GM12878 (cell line): ENCODE measurements around the gene CHCHD3. TPM values are rescaled to one million over a fixed set of nuclear protein-coding genes. Genes with fewer than 3 reads are reported as not detected.

Source experiments
- ATAC-seq: fragments of 200-7000 bp; cut with Tn5 transposase; 3 replicates; pipeline ENCODE4 v1.9.1; 2020; ENCODE audit warnings: mild to moderate bottlenecking, moderate library complexity
- BruUV-seq: library from RNA; stranded (reverse); fragments of 400-500 nt; replicated peaks from 2 replicates; lab custom pipeline; 2021; lab: Mats Ljungman, UMichigan
- CTCF ChIA-PET: fragments of 300-600 bp; sonication (Branson Sonifier 250); formaldehyde crosslinking; extraction: SDS; loops from one replicate; lab custom pipeline; 2021; ENCODE audit warnings: inconsistent platforms; lab: Yijun Ruan, JAX
- POLR2A ChIA-PET: fragments of 350-600 bp; formaldehyde crosslinking; extraction: SDS; loops from one replicate; lab custom pipeline; 2021; ENCODE audit warnings: inconsistent platforms; lab: Charles Lee
- RAD21 ChIA-PET: fragments of 300-600 bp; sonication (Branson Sonifier 250); formaldehyde crosslinking; loops from one replicate; lab custom pipeline; 2023; ENCODE audit warnings: antibody characterized with exemption; ENCODE audit not compliant: unreplicated experiment; lab: Charles Lee
- SMC1A ChIA-PET: fragments of 300-600 bp; sonication (Branson Sonifier 250); formaldehyde crosslinking; loops from one replicate; lab custom pipeline; 2023; ENCODE audit not compliant: unreplicated experiment, uncharacterized antibody; lab: Charles Lee
- DNase-seq: peaks from one replicate; pipeline ENCODE4 v3.0.0-alpha.2; 2011; ENCODE audit warnings: low read depth, low spot score
- FAIRE-seq: peaks from 3 replicates; lab custom pipeline; 2011; peaks lifted over from hg19 to GRCh38; lab: Jason Lieb, UNC
- H2AFZ ChIP-seq: 2 replicates; pipeline ENCODE4 v1.6.0; 2011; ENCODE audit warnings: low read depth, low read length, control low read depth; ENCODE audit not compliant: control insufficient read depth
- H3K27ac ChIP-seq: 2 replicates; pipeline ENCODE4 v1.5.1; 2011; ENCODE audit warnings: control low read depth; ENCODE audit not compliant: control insufficient read depth, insufficient read depth
- H3K27me3 ChIP-seq, 2 experiments: replicated peaks in 1 of 2; 2 replicates each; pipeline versions ENCODE4 v1.6.0 to v1.6.1; 2011; ENCODE audit warnings: low read length in 1 of 2; ENCODE audit not compliant: control insufficient read depth in 2 of 2, insufficient read depth in 2 of 2
- H3K36me3 ChIP-seq, 2 experiments: 2 replicates each; pipeline ENCODE4 v1.5.1; 2011; ENCODE audit warnings: low read length in 1 of 2; ENCODE audit not compliant: control insufficient read depth in 2 of 2, insufficient read depth in 2 of 2
- H3K4me1 ChIP-seq: 2 replicates; pipeline ENCODE4 v1.6.1; 2011; ENCODE audit warnings: mild to moderate bottlenecking, low read length, moderate library complexity, mixed read lengths; ENCODE audit not compliant: control insufficient read depth, insufficient read depth
- H3K4me2 ChIP-seq: 2 replicates; pipeline ENCODE4 v1.6.0; 2011; ENCODE audit warnings: control low read depth; ENCODE audit not compliant: control insufficient read depth, insufficient read depth
- H3K4me3 ChIP-seq: fragments of 200-600 bp; sonication (generic); 2 replicates; pipeline ENCODE4 v1.5.1; 2016
- H3K79me2 ChIP-seq: 2 replicates; pipeline ENCODE4 v1.6.0; 2011; ENCODE audit warnings: low read length; ENCODE audit not compliant: control insufficient read depth, insufficient read depth
- H3K9ac ChIP-seq: 2 replicates; pipeline ENCODE4 v1.8.0; 2011; ENCODE audit warnings: low read length, control low read depth, mixed read lengths; ENCODE audit not compliant: control insufficient read depth, insufficient read depth
- H3K9me3 ChIP-seq: replicated peaks from 3 replicates; pipeline ENCODE4 v1.5.1; 2011; ENCODE audit warnings: mild to moderate bottlenecking, low read length; ENCODE audit not compliant: control insufficient read depth, insufficient read depth
- H4K20me1 ChIP-seq: 2 replicates; pipeline ENCODE4 v1.6.0; 2011; ENCODE audit not compliant: control insufficient read depth, insufficient read depth
- ATF7 ChIP-seq: fragments of 450-650 bp; IDR thresholded peaks from 2 replicates; pipeline ENCODE4 v1.6.1; 2016; ENCODE audit warnings: low read depth, mild to moderate bottlenecking
- CBX5 ChIP-seq: sonication (generic); IDR thresholded peaks from 2 replicates; pipeline ENCODE4 v1.6.1; 2016; ENCODE audit warnings: low read depth, moderate library complexity, mild to moderate bottlenecking, inconsistent platforms
- DPF2 ChIP-seq: fragments of 450-650 bp; IDR thresholded peaks from 2 replicates; pipeline ENCODE4 v1.6.1; 2017; ENCODE audit warnings: mild to moderate bottlenecking
- JUND ChIP-seq: IDR thresholded peaks from 2 replicates; pipeline ENCODE4 v1.6.1; 2012; ENCODE audit warnings: low read depth, mild to moderate bottlenecking, low read length, improper control_type of control experiment, moderate library complexity
- KDM1A ChIP-seq: fragments of 200-600 bp; sonication (generic); IDR thresholded peaks from 2 replicates; pipeline ENCODE4 v1.6.1; 2016; ENCODE audit warnings: borderline replicate concordance
- NFYA ChIP-seq: IDR thresholded peaks from 2 replicates; pipeline ENCODE4 v1.6.1; 2011; ENCODE audit warnings: low read depth, mild to moderate bottlenecking, low read length, improper control_type of control experiment, borderline replicate concordance
- PAX5 ChIP-seq: IDR thresholded peaks from 2 replicates; pipeline ENCODE4 v1.6.1; 2011; ENCODE audit warnings: low read depth, low read length, borderline replicate concordance
- RELA ChIP-seq: fragments of 450-650 bp; IDR thresholded peaks from 2 replicates; pipeline ENCODE4 v1.8.0; 2014; ENCODE audit warnings: borderline replicate concordance; ENCODE audit not compliant: partially characterized antibody
- SPI1 ChIP-seq: IDR thresholded peaks from 2 replicates; pipeline ENCODE4 v1.6.1; 2011; ENCODE audit warnings: low read depth, mild to moderate bottlenecking, low read length, moderate library complexity, borderline replicate concordance; ENCODE audit not compliant: insufficient read depth
- STAT3 ChIP-seq: IDR thresholded peaks from 2 replicates; pipeline ENCODE4 v1.6.1; 2011; ENCODE audit warnings: low read depth, low read length, improper control_type of control experiment
- ZNF274 ChIP-seq: IDR thresholded peaks from one replicate; pipeline ENCODE4 v1.8.0; 2011; ENCODE audit not compliant: insufficient read length, insufficient read depth
- WGBS: methylation state at CpG from one replicate; pipeline ENCODE4 v1.1.6; 2016; ENCODE audit warnings: low lambda C conversion rate; ENCODE audit not compliant: insufficient replicate concordance, insufficient coverage; ENCODE audit errors: missing lambda C conversion rate; 5-methylcytosine and 5-hydroxymethylcytosine counted together
- in situ Hi-C: fragments of 300-500 bp; cut with MboI; formaldehyde crosslinking; loops from 9 replicates; pipeline ENCODE4 v1.14.3; 2018; ENCODE audit warnings: mixed read lengths
- intact Hi-C: fragments of 100-400 bp; cut with micrococcal nuclease; formaldehyde crosslinking; loops from one replicate; pipeline ENCODE4 v1.14.2; 2022; ENCODE audit not compliant: unreplicated experiment
- polyA plus RNA-seq, 11 experiments: library from polyadenylated mRNA; depleted of rRNA in 4 of 11; unstranded in 6 of 11; stranded (reverse) in 5 of 11; fragments of >200 nt; fragmentation: Nextera tagmentation in 4 of 11; fragmentation: Illumina TruSeq in 1 of 11; extraction: Ambion mirVana in 4 of 11; extraction: Trizol in 1 of 11; gene quantifications; 1 replicate in 1 of 11; 2 replicates in 10 of 11; pipeline versions ENCODE4 v1.2.1 to v1.2.3, GENCODE V29; 2011 to 2016; ENCODE audit warnings: inconsistent platforms in 2 of 11, missing spikeins in 2 of 11, low read depth in 1 of 11
- total RNA-seq, 4 experiments: library from RNA; depleted of rRNA in 3 of 4; stranded (reverse); fragments of >200 nt in 3 of 4; fragmentation: Illumina TruSeq in 1 of 4; extraction: Trizol in 1 of 4; gene quantifications; 2 replicates each; pipeline versions ENCODE4 v1.2.1 to v1.2.3, GENCODE V29; 2013 to 2021
- TF ChIP-seq, protein P1 (sequence below): fragments of 150-350 bp; IDR thresholded peaks from 2 replicates; pipeline ENCODE4 v1.6.1; 2016; ENCODE audit warnings: low read depth, low read length
- TF ChIP-seq, protein P2 (sequence below), 3 experiments: IDR thresholded peaks in 2 of 3; conservative IDR thresholded peaks in 1 of 3; 2 replicates each; pipeline ENCODE4 v1.5.1; 2011; ENCODE audit warnings: low read depth in 3 of 3, low read length in 3 of 3, mild to moderate bottlenecking in 3 of 3, control low read depth in 2 of 3, moderate library complexity in 2 of 3, inconsistent platforms in 1 of 3, mixed read lengths in 1 of 3; ENCODE audit not compliant: control insufficient read depth in 2 of 3, insufficient read depth in 1 of 3; ENCODE audit errors: extremely low read depth in 1 of 3

The CHCHD3 gene
- total and polyA plus RNA-seq, 10 of the 15 experiments (the other 5 are each of a cell fraction or from before 2014, with no cell fraction given) = 38.3 to 178 (median 96.2) TPM

DNA sequence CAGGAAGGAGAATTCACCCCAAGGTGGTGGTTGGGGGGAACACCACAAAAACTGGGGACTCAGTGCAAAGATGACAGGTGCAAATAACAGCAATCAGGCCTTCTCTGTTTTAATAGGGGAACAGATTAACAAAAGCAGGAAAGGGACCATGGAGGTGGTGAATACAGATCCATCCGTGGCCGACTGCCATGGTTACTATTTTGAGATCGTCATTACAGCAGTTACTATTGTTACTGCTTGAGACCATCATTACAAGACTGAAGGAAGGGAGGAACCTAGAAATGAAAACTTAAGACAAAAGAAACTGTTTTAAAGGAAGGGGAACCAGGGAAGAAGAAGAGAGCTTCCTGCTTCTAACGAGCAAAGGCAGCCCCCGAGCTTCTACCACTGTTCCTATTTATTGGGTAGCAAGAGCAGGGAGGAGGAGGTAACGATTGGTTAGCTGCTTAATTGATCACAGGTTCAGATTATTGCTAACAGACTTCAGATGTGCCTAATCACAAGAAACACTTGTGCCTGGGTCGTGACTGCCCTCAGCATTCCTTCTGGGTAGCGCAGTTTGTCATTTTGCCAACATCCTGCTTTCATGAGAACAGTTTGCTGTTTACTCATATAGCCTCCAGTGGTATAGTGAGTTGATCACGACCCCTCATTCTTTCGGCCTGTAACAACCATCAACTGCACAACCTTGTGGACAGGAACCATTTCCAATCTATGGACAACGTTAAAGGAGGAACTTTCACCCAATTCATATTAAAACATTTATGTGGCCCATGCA is 216.3 kb downstream of the CHCHD3 start (continued):
- TF ChIP-seq SPI1 (no peak), DPF2 (no peak), CBX5 (no peak), NFYA (no peak)
- TF ChIP-seq, protein P1, sequence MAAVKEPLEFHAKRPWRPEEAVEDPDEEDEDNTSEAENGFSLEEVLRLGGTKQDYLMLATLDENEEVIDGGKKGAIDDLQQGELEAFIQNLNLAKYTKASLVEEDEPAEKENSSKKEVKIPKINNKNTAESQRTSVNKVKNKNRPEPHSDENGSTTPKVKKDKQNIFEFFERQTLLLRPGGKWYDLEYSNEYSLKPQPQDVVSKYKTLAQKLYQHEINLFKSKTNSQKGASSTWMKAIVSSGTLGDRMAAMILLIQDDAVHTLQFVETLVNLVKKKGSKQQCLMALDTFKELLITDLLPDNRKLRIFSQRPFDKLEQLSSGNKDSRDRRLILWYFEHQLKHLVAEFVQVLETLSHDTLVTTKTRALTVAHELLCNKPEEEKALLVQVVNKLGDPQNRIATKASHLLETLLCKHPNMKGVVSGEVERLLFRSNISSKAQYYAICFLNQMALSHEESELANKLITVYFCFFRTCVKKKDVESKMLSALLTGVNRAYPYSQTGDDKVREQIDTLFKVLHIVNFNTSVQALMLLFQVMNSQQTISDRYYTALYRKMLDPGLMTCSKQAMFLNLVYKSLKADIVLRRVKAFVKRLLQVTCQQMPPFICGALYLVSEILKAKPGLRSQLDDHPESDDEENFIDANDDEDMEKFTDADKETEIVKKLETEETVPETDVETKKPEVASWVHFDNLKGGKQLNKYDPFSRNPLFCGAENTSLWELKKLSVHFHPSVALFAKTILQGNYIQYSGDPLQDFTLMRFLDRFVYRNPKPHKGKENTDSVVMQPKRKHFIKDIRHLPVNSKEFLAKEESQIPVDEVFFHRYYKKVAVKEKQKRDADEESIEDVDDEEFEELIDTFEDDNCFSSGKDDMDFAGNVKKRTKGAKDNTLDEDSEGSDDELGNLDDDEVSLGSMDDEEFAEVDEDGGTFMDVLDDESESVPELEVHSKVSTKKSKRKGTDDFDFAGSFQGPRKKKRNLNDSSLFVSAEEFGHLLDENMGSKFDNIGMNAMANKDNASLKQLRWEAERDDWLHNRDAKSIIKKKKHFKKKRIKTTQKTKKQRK = no peak

DNA sequence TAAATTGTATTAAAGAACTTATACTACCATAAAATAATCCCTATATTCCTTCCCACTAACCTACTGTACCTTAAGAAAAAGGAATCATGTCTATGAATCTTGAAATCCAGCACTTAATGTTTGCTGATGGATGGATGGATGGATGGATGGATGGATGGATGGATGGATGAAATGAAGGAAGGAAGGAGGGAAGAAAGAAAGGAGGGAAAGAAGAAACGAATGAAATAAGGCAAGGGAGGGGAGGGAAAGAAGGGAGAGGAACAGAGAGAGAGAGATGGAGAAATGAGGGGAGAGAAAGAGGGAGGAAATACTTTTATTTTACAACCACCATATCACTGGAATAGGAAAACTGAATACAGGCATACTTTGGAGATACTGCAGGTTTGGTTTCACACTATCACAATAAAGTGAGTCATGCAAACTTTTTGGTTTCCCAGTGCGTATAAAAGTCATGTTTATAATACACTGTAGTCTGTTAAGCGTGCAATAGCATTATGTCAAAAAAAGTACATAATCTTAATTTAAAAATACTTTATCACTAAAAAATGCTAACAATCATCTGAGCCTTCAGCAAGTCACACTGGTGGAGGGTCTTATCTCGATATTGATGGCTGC is 219.8 kb downstream of the CHCHD3 start:
- BruUV-seq = no TSS peak
- no peak overlapping the region for H2AFZ ChIP-seq
- ATAC-seq (no peak), FAIRE-seq (no peak), DNase-seq (no peak)
- H3K9ac ChIP-seq = no peak overlapping the region
- WGBS = 76% methylated on average over 4 of the region's 4 CpGs
- ChIA-PET POLR2A (no interaction called here), CTCF (no interaction called here), RAD21 (no interaction called here), SMC1A (interaction anchor here (1.5 kb wide), 1 partner anchor 11 kb away, joined by 5 read pairs; no protein-coding TSS in a partner anchor)
- H3K4me2 ChIP-seq = no peak overlapping the region
- H3K27me3 ChIP-seq = no peaks in the 10 kb centered on the region
- intact Hi-C loops (no loop called here), in situ Hi-C loops (no loop called here)
- no peaks in the 10 kb centered on the region for H3K79me2 ChIP-seq
- peaks cover 1% of the 10 kb centered on the region; the same call in 2 of the 3 replicates for H3K9me3 ChIP-seq
- H3K36me3 ChIP-seq = no peaks in the 10 kb centered on the region
- H3K4me1 ChIP-seq = no peaks in the 10 kb centered on the region
- no peaks in the 10 kb centered on the region for H4K20me1 ChIP-seq
- H3K4me3 ChIP-seq = no peak overlapping the region
- H3K27ac ChIP-seq = no peak overlapping the region
- TF ChIP-seq PAX5 (no peak), ATF7 (no peak), KDM1A (no peak), RELA (no peak), ZNF274 (no peak), JUND (no peak), STAT3 (no peak)
- TF ChIP-seq, protein P2, sequence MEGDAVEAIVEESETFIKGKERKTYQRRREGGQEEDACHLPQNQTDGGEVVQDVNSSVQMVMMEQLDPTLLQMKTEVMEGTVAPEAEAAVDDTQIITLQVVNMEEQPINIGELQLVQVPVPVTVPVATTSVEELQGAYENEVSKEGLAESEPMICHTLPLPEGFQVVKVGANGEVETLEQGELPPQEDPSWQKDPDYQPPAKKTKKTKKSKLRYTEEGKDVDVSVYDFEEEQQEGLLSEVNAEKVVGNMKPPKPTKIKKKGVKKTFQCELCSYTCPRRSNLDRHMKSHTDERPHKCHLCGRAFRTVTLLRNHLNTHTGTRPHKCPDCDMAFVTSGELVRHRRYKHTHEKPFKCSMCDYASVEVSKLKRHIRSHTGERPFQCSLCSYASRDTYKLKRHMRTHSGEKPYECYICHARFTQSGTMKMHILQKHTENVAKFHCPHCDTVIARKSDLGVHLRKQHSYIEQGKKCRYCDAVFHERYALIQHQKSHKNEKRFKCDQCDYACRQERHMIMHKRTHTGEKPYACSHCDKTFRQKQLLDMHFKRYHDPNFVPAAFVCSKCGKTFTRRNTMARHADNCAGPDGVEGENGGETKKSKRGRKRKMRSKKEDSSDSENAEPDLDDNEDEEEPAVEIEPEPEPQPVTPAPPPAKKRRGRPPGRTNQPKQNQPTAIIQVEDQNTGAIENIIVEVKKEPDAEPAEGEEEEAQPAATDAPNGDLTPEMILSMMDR (IDR thresholded peaks at IDR 0.05 in 2 of 3, conservative IDR thresholded peaks at IDR 0.05 in 1 of 3; ENCODE audit: control insufficient read depth in 2 of 3, extremely low read depth in 1 of 3, insufficient read depth in 1 of 3, low read depth in 3 of 3, low read length in 3 of 3) = no peak
